Epithelial cell of esophagus (primary cell): ENCODE data around the gene RCOR2.
A peak's percentile ranks its signal among the peaks of the same experiment; 100 is the strongest.

Experiments used
- DNase-seq: peaks from one replicate; pipeline ENCODE4 v3.0.0; 2010; ENCODE audit warnings: low read depth
- H3K4me3 ChIP-seq: 2 replicates; pipeline ENCODE4 v1.5.1; 2011; ENCODE audit warnings: mild to moderate bottlenecking, low read length, control low read depth
- TF ChIP-seq, protein P1 (sequence below): IDR thresholded peaks from 2 replicates; pipeline ENCODE4 v1.5.1; 2011; ENCODE audit warnings: low read depth, mild to moderate bottlenecking, low read length, control low read depth, inconsistent platforms; ENCODE audit not compliant: insufficient read depth; ENCODE audit errors: missing control alignments

The RCOR2 gene

DNA sequence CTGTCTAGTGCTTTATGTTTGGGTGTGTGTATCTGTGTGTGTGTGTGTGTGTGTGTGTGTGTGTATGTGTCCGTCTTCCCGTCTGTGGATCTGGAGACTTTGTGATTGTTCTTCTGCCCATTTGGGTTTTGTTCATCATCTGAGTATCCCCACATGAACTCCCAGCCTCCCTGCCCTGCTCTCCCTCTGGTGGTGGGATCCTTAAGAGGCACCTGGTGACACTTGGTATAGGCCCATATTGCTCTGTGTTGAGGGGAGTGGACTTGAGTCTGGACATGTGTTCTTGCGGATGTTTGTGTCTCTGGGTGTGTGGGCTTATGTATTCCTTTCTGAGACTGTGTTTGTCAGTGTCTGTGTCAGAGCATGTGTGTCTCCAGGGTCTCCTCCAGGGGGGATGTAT, 15.3 kb downstream of the RCOR2 start:
- TF ChIP-seq, protein P1, sequence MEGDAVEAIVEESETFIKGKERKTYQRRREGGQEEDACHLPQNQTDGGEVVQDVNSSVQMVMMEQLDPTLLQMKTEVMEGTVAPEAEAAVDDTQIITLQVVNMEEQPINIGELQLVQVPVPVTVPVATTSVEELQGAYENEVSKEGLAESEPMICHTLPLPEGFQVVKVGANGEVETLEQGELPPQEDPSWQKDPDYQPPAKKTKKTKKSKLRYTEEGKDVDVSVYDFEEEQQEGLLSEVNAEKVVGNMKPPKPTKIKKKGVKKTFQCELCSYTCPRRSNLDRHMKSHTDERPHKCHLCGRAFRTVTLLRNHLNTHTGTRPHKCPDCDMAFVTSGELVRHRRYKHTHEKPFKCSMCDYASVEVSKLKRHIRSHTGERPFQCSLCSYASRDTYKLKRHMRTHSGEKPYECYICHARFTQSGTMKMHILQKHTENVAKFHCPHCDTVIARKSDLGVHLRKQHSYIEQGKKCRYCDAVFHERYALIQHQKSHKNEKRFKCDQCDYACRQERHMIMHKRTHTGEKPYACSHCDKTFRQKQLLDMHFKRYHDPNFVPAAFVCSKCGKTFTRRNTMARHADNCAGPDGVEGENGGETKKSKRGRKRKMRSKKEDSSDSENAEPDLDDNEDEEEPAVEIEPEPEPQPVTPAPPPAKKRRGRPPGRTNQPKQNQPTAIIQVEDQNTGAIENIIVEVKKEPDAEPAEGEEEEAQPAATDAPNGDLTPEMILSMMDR: peak; percentile 58
- peak; percentile 38 for DNase-seq
- no peak overlapping the region for H3K4me3 ChIP-seq

GRCh38 chr11:63897459-63898146, 19.4 kb downstream of the RCOR2 start:
- TF ChIP-seq, protein P1: no peak
- no peak overlapping the region for H3K4me3 ChIP-seq
- DNase-seq: no peak

DNA sequence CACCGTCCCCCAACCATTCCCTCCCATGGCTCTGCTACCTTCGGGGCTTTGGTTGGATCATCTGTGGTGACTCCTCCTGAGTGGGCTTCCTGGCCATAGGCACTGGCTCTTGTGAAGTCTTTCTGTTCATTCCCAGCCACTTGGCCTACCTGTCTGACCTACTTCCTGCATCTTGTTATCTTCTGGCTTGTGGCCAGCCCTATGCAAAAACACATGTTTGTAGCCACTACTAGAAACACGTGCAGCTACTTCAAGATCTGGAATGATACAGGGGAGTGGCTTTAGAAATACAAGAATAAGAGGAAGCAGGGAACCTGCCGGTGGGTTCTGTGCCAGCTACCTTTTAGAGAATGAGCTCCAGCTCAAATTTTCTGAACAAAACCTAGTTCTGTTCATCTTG, 20.9 kb downstream of the RCOR2 start:
- DNase-seq: no peak
- TF ChIP-seq, protein P1: no peak
- H3K4me3 ChIP-seq: no peak overlapping the region

DNA sequence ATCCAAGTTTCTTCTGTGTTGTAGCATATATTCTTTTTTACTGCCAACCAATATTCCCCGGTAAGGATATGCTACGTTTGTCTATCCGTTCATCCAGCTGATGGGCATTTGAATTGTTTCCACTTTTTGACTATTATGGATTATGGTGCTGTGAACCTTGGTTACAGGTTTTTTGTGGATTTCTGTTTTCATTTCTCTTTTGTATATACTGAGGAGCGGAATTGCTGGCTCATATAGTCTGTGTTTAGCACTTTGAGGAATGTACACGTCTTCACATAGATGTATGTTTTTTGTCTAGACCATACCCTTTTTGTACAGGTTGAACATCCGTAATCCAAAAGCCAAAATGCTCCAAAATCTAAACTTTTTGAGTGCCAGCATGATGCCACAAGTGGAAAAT, 23.6 kb downstream of the RCOR2 start:
- TF ChIP-seq, protein P1: no peak
- DNase-seq: no peak
- no peak overlapping the region for H3K4me3 ChIP-seq

DNA sequence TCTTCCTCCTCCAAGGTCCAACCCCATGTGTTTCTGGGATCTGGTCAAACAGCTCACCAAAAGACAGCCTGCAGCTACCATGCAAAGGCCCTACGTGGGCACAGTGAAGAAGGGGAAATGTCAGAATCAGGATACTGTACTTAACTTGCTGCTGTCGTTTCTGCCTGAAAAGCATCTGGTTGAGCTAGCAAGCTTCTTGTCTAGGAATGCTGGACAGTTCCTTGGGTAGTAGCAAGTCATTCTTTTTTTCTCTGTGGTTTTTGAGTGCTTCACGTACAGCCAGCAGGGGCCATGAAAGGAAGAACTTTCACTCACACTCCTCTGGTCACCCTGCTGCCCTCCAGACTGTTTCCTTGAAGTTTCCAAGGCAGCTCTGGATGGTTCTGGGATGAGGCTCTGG, 24.7 kb downstream of the RCOR2 start:
- TF ChIP-seq, protein P1: no peak
- H3K4me3 ChIP-seq: no peak overlapping the region
- no peak for DNase-seq

- H3K4me3 ChIP-seq: no peak overlapping the region
- TF ChIP-seq, protein P1: no peak
- DNase-seq: no peak
Observed at GRCh38 chr11:63890368-63890767, 26.6 kb downstream of the RCOR2 start.

DNA sequence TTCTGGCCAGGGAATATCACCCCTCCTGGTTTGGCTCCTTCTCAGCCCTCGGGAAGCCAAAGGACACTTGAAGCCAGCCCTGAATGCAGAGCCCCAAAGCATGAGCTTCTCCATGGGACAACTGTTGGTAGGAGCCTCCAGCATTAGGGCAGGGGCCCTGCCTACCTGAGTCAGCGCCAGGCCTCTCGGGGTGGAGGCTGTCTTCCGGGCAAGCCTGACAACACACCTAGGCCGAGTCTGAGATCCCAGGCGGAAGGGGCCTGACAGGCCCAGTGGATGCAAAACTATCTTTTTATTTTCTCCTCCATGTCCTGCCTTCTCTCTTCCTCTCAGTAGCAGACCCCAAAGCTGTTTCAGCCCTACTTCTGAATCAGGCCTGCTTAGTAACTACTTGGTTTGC, 27.6 kb downstream of the RCOR2 start:
- peak overlapping the region; percentile 38 for H3K4me3 ChIP-seq
- peak; percentile 89 for DNase-seq
- TF ChIP-seq, protein P1: no peak
